GM23248 (cell line): ENCODE data around the gene CAMTA1.

Experiments used
- EZH2 ChIP-seq: fragments of 200-600 bp; sonication (generic); IDR thresholded peaks from 2 replicates; pipeline ENCODE4 v1.6.1; 2018; ENCODE audit warnings: antibody characterized with exemption, mild to moderate bottlenecking; ENCODE audit not compliant: insufficient read depth, poor library complexity, severe bottlenecking
- EZH2phosphoT487 ChIP-seq: fragments of 200-600 bp; sonication (generic); IDR thresholded peaks from 2 replicates; pipeline ENCODE4 v1.6.1; 2018; ENCODE audit warnings: antibody characterized with exemption, moderate library complexity, mild to moderate bottlenecking, low read depth; ENCODE audit not compliant: insufficient read depth

GRCh38 chr1:7085521-7085920 lies 300.3 kb downstream of the CAMTA1 start:
- TF ChIP-seq EZH2 (no peak), EZH2phosphoT487 (no peak)
